Effector memory CD4-positive, alpha-beta T cell (primary cell): Measurements from ENCODE around the gene CSF2RB.

ENCODE experiments used
- DNase-seq, 3 donors: peaks; one replicate each; pipeline ENCODE4 v3.0.0-alpha.2; 2020
- H3K27ac ChIP-seq: 2 replicates; pipeline ENCODE4 v1.7.0; 2013; ENCODE audit warnings: mild to moderate bottlenecking, low read length, moderate library complexity; ENCODE audit not compliant: insufficient read depth, poor library complexity, severe bottlenecking
- H3K27me3 ChIP-seq: replicated peaks from 2 replicates; pipeline ENCODE4 v1.7.0; 2013; ENCODE audit warnings: mild to moderate bottlenecking, low read length; ENCODE audit not compliant: insufficient read depth, control insufficient read depth, poor library complexity, severe bottlenecking
- H3K36me3 ChIP-seq: 2 replicates; pipeline ENCODE4 v1.7.0; 2013; ENCODE audit warnings: mild to moderate bottlenecking, low read length, moderate library complexity; ENCODE audit not compliant: control insufficient read depth, insufficient read depth
- H3K4me1 ChIP-seq: 2 replicates; pipeline ENCODE4 v1.7.0; 2013; ENCODE audit warnings: low read length, mild to moderate bottlenecking; ENCODE audit not compliant: control insufficient read depth, insufficient read depth, poor library complexity, severe bottlenecking
- H3K4me3 ChIP-seq: 2 replicates; pipeline ENCODE4 v1.7.0; 2013; ENCODE audit warnings: low read length, low read depth, mild to moderate bottlenecking; ENCODE audit not compliant: insufficient read depth, poor library complexity, severe bottlenecking
- H3K9me3 ChIP-seq: 2 replicates; pipeline ENCODE4 v1.7.0; 2013; ENCODE audit warnings: mild to moderate bottlenecking, low read length, moderate library complexity; ENCODE audit not compliant: control insufficient read depth

The CSF2RB gene

GRCh38 chr22:36935694-36936093, 22.3 kb downstream of the CSF2RB start:
- H3K4me3 ChIP-seq: no peak overlapping the region
- no peak for DNase-seq
- no peak overlapping the region for H3K27ac ChIP-seq
- no peaks in the 10 kb centered on the region for H3K9me3 ChIP-seq
- no peaks in the 10 kb centered on the region for H3K36me3 ChIP-seq
- no peaks in the 10 kb centered on the region for H3K4me1 ChIP-seq
- H3K27me3 ChIP-seq: no peaks in the 10 kb centered on the region

DNA sequence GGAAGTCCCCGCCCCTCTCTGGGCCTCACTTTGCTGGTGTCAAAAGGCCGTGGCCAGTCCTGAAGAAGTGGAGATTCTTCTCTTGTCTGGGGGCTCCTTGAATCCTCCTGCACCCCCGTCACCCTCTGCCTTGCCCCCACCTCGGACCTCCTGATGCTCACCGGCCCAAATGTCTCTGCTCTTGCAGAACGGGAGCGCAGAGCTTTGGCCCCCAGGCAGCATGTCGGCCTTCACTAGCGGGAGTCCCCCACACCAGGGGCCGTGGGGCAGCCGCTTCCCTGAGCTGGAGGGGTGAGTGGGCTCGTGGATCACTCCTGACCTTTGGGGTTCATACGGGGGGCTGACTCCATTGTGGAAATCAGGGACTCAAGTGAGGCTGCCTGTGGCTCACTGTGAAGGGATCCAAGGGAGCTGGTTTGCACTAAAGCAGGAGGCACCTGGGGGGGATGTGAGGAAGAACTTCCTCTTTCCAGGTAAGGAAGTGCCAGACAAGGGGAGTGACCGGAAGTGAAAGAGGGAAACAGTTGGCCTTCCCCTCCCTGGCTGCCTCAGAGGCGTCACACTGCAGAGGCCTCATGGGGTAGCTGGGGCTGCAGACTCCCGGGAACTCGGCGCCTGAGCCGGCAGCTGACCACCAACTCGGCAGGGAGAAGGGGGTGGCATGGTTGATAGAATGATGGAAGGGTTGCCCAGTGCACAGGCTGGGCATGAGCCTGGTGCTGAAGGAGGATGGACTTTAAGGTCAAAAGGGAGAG, 23.1 kb downstream of the CSF2RB start:
- no peak for DNase-seq
- no peaks in the 10 kb centered on the region for H3K9me3 ChIP-seq
- no peak overlapping the region for H3K4me3 ChIP-seq
- no peaks in the 10 kb centered on the region for H3K4me1 ChIP-seq
- H3K27ac ChIP-seq: no peak overlapping the region
- H3K36me3 ChIP-seq: no peaks in the 10 kb centered on the region
- H3K27me3 ChIP-seq: no peaks in the 10 kb centered on the region

GRCh38 chr22:36937319-36938027, 24.0 kb downstream of the CSF2RB start:
- Histone ChIP-seq H3K27ac (no peak overlapping the region), H3K4me1 (no peaks in the 10 kb centered on the region), H3K36me3 (no peaks in the 10 kb centered on the region), H3K9me3 (no peaks in the 10 kb centered on the region), H3K4me3 (no peak overlapping the region), H3K27me3 (no peaks in the 10 kb centered on the region)
- DNase-seq: no peak

DNA sequence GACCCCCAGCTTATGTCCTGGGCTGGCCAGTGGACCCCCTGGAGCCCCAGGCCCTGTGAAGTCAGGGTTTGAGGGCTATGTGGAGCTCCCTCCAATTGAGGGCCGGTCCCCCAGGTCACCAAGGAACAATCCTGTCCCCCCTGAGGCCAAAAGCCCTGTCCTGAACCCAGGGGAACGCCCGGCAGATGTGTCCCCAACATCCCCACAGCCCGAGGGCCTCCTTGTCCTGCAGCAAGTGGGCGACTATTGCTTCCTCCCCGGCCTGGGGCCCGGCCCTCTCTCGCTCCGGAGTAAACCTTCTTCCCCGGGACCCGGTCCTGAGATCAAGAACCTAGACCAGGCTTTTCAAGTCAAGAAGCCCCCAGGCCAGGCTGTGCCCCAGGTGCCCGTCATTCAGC, 24.6 kb downstream of the CSF2RB start:
- H3K27ac ChIP-seq: no peak overlapping the region
- H3K4me1 ChIP-seq: no peaks in the 10 kb centered on the region
- no peak for DNase-seq
- H3K4me3 ChIP-seq: no peak overlapping the region
- no peaks in the 10 kb centered on the region for H3K36me3 ChIP-seq
- H3K9me3 ChIP-seq: no peaks in the 10 kb centered on the region
- H3K27me3 ChIP-seq: no peaks in the 10 kb centered on the region

GRCh38 chr22:36938886-36939285, 25.5 kb downstream of the CSF2RB start:
- Histone ChIP-seq H3K4me3 (no peak overlapping the region), H3K4me1 (no peaks in the 10 kb centered on the region), H3K9me3 (no peaks in the 10 kb centered on the region), H3K27me3 (no peaks in the 10 kb centered on the region), H3K36me3 (no peaks in the 10 kb centered on the region), H3K27ac (no peak overlapping the region)
- no peak for DNase-seq

- Histone ChIP-seq H3K36me3 (no peaks in the 10 kb centered on the region), H3K27me3 (no peaks in the 10 kb centered on the region), H3K4me1 (no peaks in the 10 kb centered on the region), H3K9me3 (no peaks in the 10 kb centered on the region), H3K4me3 (no peak overlapping the region), H3K27ac (no peak overlapping the region)
- no peak for DNase-seq
Observed at GRCh38 chr22:36940676-36941075, 27.2 kb downstream of the CSF2RB start.

DNA sequence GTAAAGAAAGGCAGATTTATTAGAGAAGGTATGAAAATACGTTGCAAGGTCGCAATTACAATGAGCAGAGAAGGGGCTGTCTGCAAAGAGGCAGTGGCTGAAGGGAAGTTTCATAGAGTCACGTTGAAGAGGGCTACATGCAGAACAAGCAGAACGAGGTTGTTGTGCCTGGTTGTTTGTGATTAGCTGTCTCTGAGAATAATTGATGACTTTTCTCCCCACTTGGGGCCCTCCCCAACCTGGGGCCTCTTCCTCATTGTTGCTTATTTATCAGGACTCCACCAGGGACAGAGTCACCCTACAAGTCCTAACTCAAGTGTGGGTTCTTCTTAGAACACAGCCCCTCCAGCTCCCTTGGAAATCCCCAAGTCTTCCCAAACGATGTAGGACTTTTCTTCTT, 29.1 kb downstream of the CSF2RB start:
- no peak for DNase-seq

DNA sequence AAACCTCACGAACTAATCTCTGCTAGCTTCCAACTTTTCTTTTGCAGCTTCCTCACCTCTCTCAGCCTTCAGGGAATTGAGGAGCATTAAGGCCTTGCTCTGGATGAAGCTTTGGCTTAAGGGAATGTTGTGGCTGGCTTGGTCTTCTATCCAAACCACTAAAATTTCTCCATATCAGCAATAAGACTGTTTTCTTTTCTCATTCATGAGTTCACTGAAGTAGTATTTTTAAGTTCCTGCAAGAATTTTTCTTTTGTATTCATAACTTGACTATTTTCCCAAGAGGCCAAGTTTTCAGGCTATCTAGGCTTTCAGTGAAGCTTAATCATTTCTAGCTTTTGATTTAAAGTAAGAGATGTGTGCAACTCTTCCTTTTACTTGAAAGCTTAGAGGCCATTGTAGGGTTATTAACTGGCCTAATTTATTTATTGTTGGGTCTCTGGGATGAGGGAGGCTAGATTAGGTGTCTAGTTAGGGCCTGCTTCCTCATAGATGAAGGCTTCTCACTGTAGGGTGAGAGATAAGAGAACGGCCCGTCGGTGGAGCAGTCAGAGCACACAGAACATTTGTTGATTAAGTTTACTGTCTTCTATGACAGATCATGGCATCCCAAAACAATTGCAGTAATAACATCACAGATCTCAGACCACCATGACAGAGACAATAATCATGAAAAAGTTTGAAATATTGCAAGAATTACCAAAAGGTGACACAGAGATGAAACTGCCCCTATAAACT, 33.2 kb downstream of the CSF2RB start:
- Histone ChIP-seq H3K36me3 (no peaks in the 10 kb centered on the region), H3K27ac (no peak overlapping the region), H3K9me3 (no peaks in the 10 kb centered on the region), H3K4me3 (no peak overlapping the region), H3K4me1 (no peaks in the 10 kb centered on the region), H3K27me3 (no peaks in the 10 kb centered on the region)
- DNase-seq: no peak

More for the DNA sequence above, 29.1 kb downstream of the CSF2RB start:
- Histone ChIP-seq H3K27me3 (no peaks in the 10 kb centered on the region), H3K27ac (no peak overlapping the region), H3K4me1 (no peaks in the 10 kb centered on the region), H3K36me3 (no peaks in the 10 kb centered on the region), H3K9me3 (no peaks in the 10 kb centered on the region), H3K4me3 (no peak overlapping the region)

DNA sequence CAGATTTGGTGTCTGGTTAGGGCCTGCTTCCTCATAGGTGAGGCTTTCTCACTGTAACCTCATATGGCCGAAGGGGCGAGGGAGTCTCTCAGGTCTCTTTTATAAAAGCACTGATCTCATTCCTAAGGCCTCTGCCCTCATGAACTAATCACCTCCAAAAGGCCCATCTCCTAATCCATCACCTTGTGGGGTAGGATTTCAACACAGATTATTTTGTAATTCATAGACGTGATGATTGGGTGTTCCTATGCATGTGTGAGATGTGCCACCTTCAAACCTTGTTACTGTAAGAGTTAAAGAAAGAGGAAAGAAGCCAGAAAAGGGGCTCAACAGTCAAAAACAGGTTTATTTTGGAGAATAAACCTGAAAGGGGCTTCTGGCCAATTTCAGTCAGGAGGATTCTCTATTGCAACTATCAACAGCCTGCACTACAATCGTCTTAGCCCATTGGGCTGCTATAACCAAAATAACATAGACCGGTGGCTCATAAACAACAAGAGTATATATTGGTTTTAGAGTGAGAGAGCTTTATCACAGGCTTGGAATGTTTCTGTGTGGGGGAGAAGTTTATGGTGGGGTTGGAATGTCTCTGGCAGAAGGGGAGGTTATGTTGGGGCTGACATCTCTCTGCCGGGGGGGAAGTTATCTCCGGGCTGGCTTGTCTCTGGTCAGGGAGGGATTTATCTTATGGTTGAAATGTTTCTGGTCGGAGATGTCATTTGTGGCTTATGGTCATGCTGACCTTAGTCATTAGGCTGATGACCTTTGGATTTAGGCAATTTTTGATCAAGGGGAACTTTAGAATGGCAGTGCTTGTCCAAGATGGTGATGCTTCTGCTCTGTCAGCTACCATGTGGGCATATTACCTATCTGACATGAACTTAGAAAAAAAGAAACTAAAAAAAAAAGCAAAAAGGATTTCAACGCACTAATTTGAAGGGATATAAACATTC, 35.1 kb downstream of the CSF2RB start:
- no peak overlapping the region for H3K27ac ChIP-seq
- DNase-seq: no peak
- no peaks in the 10 kb centered on the region for H3K9me3 ChIP-seq
- no peaks in the 10 kb centered on the region for H3K36me3 ChIP-seq
- H3K4me1 ChIP-seq: no peaks in the 10 kb centered on the region
- H3K4me3 ChIP-seq: no peak overlapping the region
- no peaks in the 10 kb centered on the region for H3K27me3 ChIP-seq
